Activated B cell treated with CpG ODN at 0.5 μM for 24 hours (primary cell): ENCODE data around the gene CLDND2. TPM values are rescaled to one million over a fixed set of nuclear protein-coding genes. Genes with fewer than 3 reads are reported as not detected.

Experiments used
- ATAC-seq: fragments of 200-7000 bp; cut with Tn5 transposase; one replicate; pipeline ENCODE4 v1.10.0; 2021; ENCODE audit warnings: low read depth, mild to moderate bottlenecking, moderate library complexity
- CTCF ChIA-PET: fragments of 350-600 bp; sonication (Branson Sonifier 250); formaldehyde crosslinking; loops from one replicate; lab custom pipeline; 2021; ENCODE audit warnings: antibody characterized with exemption; lab: Charles Lee
- POLR2A ChIA-PET: fragments of 350-600 bp; sonication (Branson Sonifier 250); formaldehyde crosslinking; loops from one replicate; lab custom pipeline; 2021; ENCODE audit warnings: antibody characterized with exemption; lab: Charles Lee
- DNase-seq: peaks from one replicate; pipeline ENCODE4 v3.0.0; 2022
- H3K27ac Mint-ChIP-seq: one replicate; pipeline ENCODE4 v1.8.0; 2020; ENCODE audit warnings: mixed read lengths
- H3K27me3 Mint-ChIP-seq: one replicate; pipeline ENCODE4 v1.8.0; 2021; ENCODE audit warnings: mixed read lengths
- H3K36me3 Mint-ChIP-seq: one replicate; pipeline ENCODE4 v1.8.0; 2021; ENCODE audit warnings: low read depth, mixed read lengths
- H3K4me1 Mint-ChIP-seq: one replicate; pipeline ENCODE4 v1.8.0; 2021; ENCODE audit warnings: mixed read lengths
- H3K4me3 Mint-ChIP-seq: one replicate; pipeline ENCODE4 v1.8.0; 2020; ENCODE audit warnings: mild to moderate bottlenecking, mixed read lengths
- H3K9me3 Mint-ChIP-seq: one replicate; pipeline ENCODE4 v1.8.0; 2020; ENCODE audit warnings: mixed read lengths
- intact Hi-C: fragments of 100-400 bp; cut with micrococcal nuclease; formaldehyde crosslinking; loops from one replicate; pipeline ENCODE4 v1.15.1; 2024
- total RNA-seq: library from RNA; stranded (reverse); gene quantifications from 2 replicates; pipeline ENCODE4 v1.2.3, GENCODE V29; 2022
- TF ChIP-seq, protein P1 (sequence below): fragments of 200-600 bp; IDR thresholded peaks from one replicate; pipeline ENCODE4 v1.8.0; 2022; ENCODE audit warnings: antibody characterized with exemption, mild to moderate bottlenecking

The CLDND2 gene
- total RNA-seq, 1 donor from 2014 or later, result 2.2 TPM

DNA sequence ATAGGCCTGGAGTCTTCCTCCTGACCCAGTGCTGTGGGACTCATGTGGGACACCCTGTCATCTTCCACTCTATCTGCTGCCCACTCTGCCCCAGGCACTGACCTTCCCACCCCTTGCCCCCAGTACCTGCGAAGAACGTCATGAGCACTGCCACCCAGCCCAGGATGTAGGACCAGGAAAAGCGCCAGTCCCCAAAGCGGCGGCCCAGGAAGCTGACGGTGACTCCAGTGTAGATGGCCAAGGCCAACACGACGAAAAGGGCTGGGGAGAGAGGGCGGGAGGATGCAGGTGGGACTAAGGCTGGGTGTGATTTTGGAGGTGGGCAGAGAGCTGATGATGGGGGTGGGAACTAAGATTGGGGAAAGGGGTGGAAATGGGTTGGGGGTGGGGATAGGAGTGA, 11.6 kb upstream of the CLDND2 start:
- CTCF ChIA-PET, result no interaction called here
- no peaks in the 10 kb centered on the region for H3K36me3 Mint-ChIP-seq
- no peak for DNase-seq
- peaks cover 3% of the 10 kb centered on the region for H3K27me3 Mint-ChIP-seq
- POLR2A ChIA-PET, result no interaction called here
- no peaks in the 10 kb centered on the region for H3K4me1 Mint-ChIP-seq
- H3K27ac Mint-ChIP-seq, result no peak overlapping the region
- intact Hi-C loops, result no loop called here
- TF ChIP-seq, protein P1, sequence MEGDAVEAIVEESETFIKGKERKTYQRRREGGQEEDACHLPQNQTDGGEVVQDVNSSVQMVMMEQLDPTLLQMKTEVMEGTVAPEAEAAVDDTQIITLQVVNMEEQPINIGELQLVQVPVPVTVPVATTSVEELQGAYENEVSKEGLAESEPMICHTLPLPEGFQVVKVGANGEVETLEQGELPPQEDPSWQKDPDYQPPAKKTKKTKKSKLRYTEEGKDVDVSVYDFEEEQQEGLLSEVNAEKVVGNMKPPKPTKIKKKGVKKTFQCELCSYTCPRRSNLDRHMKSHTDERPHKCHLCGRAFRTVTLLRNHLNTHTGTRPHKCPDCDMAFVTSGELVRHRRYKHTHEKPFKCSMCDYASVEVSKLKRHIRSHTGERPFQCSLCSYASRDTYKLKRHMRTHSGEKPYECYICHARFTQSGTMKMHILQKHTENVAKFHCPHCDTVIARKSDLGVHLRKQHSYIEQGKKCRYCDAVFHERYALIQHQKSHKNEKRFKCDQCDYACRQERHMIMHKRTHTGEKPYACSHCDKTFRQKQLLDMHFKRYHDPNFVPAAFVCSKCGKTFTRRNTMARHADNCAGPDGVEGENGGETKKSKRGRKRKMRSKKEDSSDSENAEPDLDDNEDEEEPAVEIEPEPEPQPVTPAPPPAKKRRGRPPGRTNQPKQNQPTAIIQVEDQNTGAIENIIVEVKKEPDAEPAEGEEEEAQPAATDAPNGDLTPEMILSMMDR, result no peak
- no peaks in the 10 kb centered on the region for H3K9me3 Mint-ChIP-seq
- no peak for ATAC-seq
- H3K4me3 Mint-ChIP-seq, result no peak overlapping the region

DNA sequence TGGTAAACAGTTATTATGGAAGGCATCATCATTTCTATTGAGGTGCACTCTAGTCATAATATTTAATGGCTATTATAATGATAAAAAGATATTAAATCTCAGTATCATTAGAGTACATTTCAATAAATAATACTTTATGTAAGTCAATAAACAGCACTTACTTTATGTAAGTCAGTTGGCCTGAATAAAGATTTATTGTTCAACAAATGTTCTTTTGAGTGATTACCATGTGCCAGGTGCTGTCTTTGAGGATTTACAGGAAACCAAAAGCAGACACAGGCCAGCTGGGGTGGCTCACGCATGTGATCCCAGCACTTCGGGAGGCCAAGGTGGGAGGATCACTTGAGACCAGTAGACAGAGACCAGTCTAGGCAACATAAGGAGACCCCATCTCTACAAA, 8.6 kb upstream of the CLDND2 start:
- Mint-ChIP-seq H3K27ac (no peak overlapping the region), H3K9me3 (no peaks in the 10 kb centered on the region), H3K27me3 (no peaks in the 10 kb centered on the region), H3K4me3 (no peak overlapping the region), H3K4me1 (peaks cover 7% of the 10 kb centered on the region), H3K36me3 (no peaks in the 10 kb centered on the region)
- CTCF ChIA-PET, result no interaction called here
- TF ChIP-seq, protein P1, result no peak
- DNase-seq (no peak), ATAC-seq (no peak)
- POLR2A ChIA-PET, result interaction anchor here (0.7 kb wide), 1 partner anchor 10 kb away, joined by 3 read pairs; no protein-coding TSS in a partner anchor
- intact Hi-C loops, result no loop called here

DNA sequence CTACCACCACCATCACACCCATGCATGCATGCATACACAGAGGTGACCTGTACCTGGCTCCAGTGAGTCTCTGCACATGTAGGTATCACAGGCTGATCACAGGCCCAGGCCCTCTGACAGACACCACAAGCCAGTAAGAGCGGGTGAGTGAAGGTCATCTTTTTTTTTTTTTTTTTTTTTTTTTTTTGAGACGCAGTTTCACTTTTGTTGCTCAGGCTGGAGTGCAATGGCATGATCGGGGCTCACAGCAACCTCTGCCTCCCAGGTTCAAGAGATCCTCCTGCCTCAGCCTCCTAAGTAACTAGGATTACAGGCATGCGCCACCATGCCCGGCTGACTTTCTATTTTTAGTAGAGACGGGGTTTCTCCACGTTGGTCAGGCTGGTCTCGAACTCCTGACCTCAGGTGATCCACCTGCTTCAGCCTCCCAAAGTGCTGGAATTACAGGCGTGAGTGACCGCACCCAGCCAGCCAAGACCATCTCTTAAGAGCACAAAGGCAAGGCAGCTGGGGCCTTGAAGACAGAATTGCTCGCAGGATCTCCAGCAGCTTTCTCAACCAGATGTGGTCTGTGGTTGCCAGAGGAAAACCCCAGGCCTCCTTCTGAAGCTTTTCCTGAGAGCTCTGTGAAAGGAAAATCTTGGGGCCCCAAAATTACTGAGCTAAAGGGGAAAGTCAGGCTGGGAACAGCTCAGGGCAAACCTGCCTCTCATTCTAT, 6.9 kb upstream of the CLDND2 start:
- Mint-ChIP-seq H3K27me3 (no peaks in the 10 kb centered on the region), H3K27ac (no peak overlapping the region), H3K36me3 (no peaks in the 10 kb centered on the region), H3K9me3 (no peaks in the 10 kb centered on the region), H3K4me1 (peaks cover 7% of the 10 kb centered on the region), H3K4me3 (no peak overlapping the region)
- TF ChIP-seq, protein P1, result no peak
- ATAC-seq (no peak), DNase-seq (no peak)
- intact Hi-C loops, result no loop called here
- ChIA-PET POLR2A (no interaction called here), CTCF (no interaction called here)

DNA sequence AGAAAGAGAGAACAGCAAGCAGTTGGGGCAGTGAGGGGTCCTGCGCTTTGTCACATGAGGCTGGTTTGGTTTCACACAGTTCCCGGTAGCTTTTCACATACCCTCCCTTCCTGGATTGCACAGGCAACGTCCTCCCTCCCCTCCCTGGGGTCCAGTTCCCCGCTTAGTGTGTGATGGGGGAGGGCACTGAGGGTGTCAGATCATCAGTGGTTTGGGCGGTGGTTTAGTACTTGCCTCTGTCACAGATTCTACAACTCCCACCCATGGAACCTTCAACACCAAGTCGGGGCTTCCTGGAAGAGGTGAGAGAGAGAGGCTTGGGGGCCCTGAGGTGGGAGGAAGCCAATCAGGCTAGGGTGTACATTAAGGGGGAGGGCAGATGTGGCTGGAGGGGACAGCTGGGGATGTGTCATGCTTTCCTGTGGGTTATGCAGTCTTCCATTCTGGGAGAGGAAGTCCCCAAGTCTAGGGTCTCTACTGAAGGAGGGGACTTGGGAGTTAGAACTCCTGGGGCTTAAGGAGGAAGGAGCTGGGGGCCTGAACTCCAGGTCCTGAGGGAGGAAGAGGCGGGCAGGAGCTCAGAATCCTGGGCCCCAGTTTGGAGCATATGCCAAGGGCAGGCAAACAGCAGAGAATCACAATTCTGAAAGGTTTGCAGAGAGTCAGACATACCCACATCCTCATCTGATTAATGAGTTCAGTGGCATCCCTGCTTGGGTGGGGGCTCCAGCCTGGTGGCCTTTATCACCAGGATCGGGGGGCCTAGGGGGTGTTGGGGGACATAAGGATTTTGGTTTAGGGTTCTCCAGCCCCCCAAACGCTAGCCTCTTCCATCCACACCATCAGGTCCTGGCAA, 4.1 kb upstream of the CLDND2 start, which contains the start of gene NKG7:
TSS of gene NKG7 (minus strand) at position 6 of the 856 bp plus-strand sequence. CDS start 119 bp downstream, outside the sequence.
- Mint-ChIP-seq H3K9me3 (no peaks in the 10 kb centered on the region), H3K36me3 (no peaks in the 10 kb centered on the region), H3K27ac (peak within 1 kb of the TSS; percentile 47), H3K27me3 (no peaks in the 10 kb centered on the region), H3K4me3 (no peak within 1 kb of the TSS), H3K4me1 (peaks cover 10% of the 10 kb centered on the region)
- ChIA-PET POLR2A (interaction anchor here (1.0 kb wide), 1 partner anchor 33 kb away, joined by 3 read pairs; no protein-coding TSS in a partner anchor), CTCF (no interaction called here)
- TF ChIP-seq, protein P1, result no peak
- no peak for DNase-seq
- ATAC-seq, result peak; percentile 16
- intact Hi-C loops, result no loop called here
